Ovary (tissue), 3 donors: ENCODE measurements around the gene SMARCD3.

ENCODE experiments used
- EP300 ChIP-seq: sonication (generic); formaldehyde crosslinking; IDR thresholded peaks from one replicate; pipeline ENCODE4 v1.6.1; 2017; ENCODE audit warnings: antibody characterized with exemption
- POLR2A ChIP-seq: fragments of 450-650 bp; IDR thresholded peaks from one replicate; pipeline ENCODE4 v1.6.1; 2017; ENCODE audit warnings: antibody characterized with exemption, mild to moderate bottlenecking, moderate library complexity
- TF ChIP-seq, protein P1 (sequence below), 3 donors: fragments of 450-650 bp in 2 of 3; fragments of 200-600 bp in 1 of 3; IDR thresholded peaks; one replicate each; pipeline versions ENCODE4 v1.5.1 to v1.8.0; 2016 to 2022; ENCODE audit warnings: antibody characterized with exemption in 3 of 3, mild to moderate bottlenecking in 1 of 3
- donor health status: DM: no; HTN: no; CAD: no.

DNA sequence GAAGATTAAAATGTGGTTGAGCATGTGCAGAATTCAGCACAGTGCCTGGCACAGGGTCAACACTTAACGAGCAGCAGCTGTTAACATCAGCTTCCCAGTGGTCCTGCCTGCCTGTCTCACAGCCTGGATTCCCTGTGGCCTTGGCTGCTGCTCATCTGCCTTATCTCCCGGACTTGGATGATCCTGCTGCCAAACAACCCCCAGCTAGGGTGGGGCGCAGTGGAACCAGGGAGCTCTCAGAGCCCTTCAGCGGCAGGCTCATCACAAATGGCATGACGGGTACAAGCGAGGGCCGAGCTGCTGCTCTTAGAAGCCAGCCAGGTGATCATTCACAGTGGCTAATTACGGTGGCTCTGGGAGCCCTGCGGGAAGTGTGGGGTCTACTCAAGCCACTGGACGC is 13.0 kb upstream of the SMARCD3 start:
- TF ChIP-seq, protein P1, sequence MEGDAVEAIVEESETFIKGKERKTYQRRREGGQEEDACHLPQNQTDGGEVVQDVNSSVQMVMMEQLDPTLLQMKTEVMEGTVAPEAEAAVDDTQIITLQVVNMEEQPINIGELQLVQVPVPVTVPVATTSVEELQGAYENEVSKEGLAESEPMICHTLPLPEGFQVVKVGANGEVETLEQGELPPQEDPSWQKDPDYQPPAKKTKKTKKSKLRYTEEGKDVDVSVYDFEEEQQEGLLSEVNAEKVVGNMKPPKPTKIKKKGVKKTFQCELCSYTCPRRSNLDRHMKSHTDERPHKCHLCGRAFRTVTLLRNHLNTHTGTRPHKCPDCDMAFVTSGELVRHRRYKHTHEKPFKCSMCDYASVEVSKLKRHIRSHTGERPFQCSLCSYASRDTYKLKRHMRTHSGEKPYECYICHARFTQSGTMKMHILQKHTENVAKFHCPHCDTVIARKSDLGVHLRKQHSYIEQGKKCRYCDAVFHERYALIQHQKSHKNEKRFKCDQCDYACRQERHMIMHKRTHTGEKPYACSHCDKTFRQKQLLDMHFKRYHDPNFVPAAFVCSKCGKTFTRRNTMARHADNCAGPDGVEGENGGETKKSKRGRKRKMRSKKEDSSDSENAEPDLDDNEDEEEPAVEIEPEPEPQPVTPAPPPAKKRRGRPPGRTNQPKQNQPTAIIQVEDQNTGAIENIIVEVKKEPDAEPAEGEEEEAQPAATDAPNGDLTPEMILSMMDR (IDR thresholded peaks at IDR 0.05) = no peak
- TF ChIP-seq EP300 = no peak
- no peak for TF ChIP-seq POLR2A
